Measurements from ENCODE around the gene SPATA12.

- TF ChIP-seq CTCF (conservative IDR thresholded peaks at IDR 0.05; ENCODE audit: low read length) (no peak), EZH2phosphoT487 (IDR thresholded peaks at IDR 0.05; ENCODE audit: borderline replicate concordance) (no peak)
Observed at GRCh38 chr3:57036952-57037351, 23.5 kb upstream of the SPATA12 start.
